ENCODE results near the gene EPHA4. TPM values are rescaled to one million over a fixed set of nuclear protein-coding genes. Genes with fewer than 3 reads are reported as not detected.

The EPHA4 gene
- total RNA-seq, 2 donors from 2014 or later: 8.9 to 17.1 TPM

DNA sequence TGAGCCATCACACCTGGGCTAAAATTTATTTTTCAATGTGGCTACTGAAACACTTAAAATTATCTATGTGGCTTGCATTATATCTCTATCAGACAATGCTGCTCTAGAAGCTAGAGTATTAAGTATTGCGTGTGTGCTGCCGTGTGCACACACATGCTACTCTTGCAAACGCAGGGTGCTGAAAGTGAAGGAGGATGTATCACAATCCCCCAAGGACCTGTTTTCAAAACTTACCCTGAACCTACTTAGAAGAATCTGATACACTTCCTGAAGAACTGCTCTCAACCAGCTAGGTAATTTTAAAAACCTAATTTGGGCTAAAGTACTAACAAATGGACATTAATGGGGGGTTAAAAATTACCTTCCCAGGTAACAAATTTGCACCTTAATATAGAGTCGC lies 66.5 kb downstream of the EPHA4 start:
- Histone ChIP-seq H3K36me3 (no peaks in the 10 kb centered on the region), H3K27me3 (no peaks in the 10 kb centered on the region), H3K9ac (ENCODE audit: low read depth in 2 of 2, low read length in 2 of 2) (no peak overlapping the region), H3K9me3 (no peaks in the 10 kb centered on the region), H3K4me1 (no peaks in the 10 kb centered on the region), H3K27ac (no peak overlapping the region), H3K4me3 (no peak overlapping the region)
- no peak for DNase-seq
- TF ChIP-seq, protein P1, sequence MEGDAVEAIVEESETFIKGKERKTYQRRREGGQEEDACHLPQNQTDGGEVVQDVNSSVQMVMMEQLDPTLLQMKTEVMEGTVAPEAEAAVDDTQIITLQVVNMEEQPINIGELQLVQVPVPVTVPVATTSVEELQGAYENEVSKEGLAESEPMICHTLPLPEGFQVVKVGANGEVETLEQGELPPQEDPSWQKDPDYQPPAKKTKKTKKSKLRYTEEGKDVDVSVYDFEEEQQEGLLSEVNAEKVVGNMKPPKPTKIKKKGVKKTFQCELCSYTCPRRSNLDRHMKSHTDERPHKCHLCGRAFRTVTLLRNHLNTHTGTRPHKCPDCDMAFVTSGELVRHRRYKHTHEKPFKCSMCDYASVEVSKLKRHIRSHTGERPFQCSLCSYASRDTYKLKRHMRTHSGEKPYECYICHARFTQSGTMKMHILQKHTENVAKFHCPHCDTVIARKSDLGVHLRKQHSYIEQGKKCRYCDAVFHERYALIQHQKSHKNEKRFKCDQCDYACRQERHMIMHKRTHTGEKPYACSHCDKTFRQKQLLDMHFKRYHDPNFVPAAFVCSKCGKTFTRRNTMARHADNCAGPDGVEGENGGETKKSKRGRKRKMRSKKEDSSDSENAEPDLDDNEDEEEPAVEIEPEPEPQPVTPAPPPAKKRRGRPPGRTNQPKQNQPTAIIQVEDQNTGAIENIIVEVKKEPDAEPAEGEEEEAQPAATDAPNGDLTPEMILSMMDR (IDR thresholded peaks at IDR 0.05): no peak
- intact Hi-C loops (cut with DNase I): no loop called here

DNA sequence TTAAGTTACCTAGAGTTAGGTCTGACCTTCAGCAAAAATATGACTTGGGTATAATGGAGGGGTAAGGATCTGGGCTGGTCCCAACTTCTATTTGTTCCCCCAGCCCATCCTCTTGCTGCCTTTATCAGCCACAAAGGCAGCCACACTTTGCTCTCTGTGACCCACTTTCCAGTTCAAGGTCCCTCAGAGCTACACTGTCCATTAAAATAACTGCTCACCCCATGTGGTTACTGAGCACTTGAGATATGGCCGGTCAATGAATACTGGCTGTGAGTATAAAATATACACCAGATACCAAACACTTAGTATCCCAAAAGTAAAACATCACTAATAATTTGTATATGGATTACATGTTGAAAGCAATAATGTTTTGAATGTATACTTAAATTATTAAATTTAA lies 67.2 kb downstream of the EPHA4 start:
- no peak overlapping the region for H3K4me3 ChIP-seq
- H3K27me3 ChIP-seq: no peaks in the 10 kb centered on the region
- H3K9ac ChIP-seq (ENCODE audit: low read depth in 2 of 2, low read length in 2 of 2): no peak overlapping the region
- no peaks in the 10 kb centered on the region for H3K36me3 ChIP-seq
- H3K9me3 ChIP-seq: no peaks in the 10 kb centered on the region
- no peak for DNase-seq
- H3K4me1 ChIP-seq: no peaks in the 10 kb centered on the region
- H3K27ac ChIP-seq: no peak overlapping the region
- TF ChIP-seq, protein P1 (IDR thresholded peaks at IDR 0.05): no peak
- intact Hi-C loops (cut with DNase I): loop anchor here (5.0 kb wide), 1 partner anchor 623 kb away; no protein-coding TSS in a partner anchor

DNA sequence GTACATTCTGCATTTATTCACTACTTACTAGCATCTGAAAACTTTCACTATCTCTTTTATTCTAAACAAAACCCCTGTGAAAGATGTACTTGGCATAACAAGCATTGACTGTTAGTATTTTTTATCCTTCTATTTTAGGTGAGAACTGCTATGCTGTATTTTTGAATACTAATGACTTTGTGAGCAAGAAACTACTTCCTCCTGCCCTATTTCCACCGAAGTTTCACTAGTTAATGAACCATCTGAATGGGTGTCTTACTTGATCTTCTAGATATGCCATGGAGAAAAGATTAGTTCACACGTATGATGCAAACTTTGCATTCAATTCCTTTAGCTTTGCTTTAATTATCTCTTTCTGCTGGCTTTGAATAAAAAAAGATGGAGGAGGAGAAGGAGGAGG lies 68.1 kb downstream of the EPHA4 start:
- H3K9ac ChIP-seq (ENCODE audit: low read depth in 2 of 2, low read length in 2 of 2): no peak overlapping the region
- intact Hi-C loops (cut with DNase I): loop anchor here (5.0 kb wide), 1 partner anchor 622 kb away; no protein-coding TSS in a partner anchor
- no peaks in the 10 kb centered on the region for H3K4me1 ChIP-seq
- no peaks in the 10 kb centered on the region for H3K9me3 ChIP-seq
- no peaks in the 10 kb centered on the region for H3K36me3 ChIP-seq
- TF ChIP-seq, protein P1 (IDR thresholded peaks at IDR 0.05): no peak
- no peaks in the 10 kb centered on the region for H3K27me3 ChIP-seq
- no peak for DNase-seq
- no peak overlapping the region for H3K4me3 ChIP-seq
- no peak overlapping the region for H3K27ac ChIP-seq

DNA sequence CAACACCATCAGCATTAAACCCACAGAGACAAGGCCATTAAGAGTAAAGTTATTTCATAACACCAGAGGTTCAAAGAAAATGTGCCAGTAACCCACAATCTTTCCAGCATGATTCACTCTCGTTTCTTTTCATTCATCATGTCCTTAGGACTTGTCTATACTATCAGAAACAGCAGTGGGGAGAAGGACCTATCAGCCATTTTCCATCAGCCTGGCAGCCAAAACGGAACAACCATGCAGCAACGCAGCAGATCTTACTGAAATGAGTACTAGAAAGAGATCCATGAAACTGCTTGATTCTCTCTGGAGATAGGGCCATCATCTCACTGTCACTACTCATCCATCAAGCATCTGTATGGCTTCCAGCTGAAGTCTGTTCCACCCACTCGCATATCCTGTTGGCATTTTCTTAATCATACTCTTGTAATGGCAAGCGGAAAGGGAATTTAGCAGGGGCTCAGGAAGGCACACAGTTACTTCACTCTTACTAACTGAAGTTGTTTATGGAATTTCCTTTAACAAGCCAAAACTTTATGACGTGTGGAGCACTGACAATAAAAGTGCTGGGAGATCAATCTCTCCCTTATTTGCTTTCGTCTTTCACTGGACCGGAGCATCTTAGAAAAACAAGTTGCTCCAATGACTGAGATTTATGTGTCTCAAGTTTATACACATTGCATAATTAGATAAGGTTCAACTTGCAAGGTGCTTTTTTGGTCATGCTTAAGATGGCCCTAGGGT lies 69.7 kb downstream of the EPHA4 start:
- Histone ChIP-seq H3K9ac (ENCODE audit: low read depth in 2 of 2, low read length in 2 of 2) (no peak overlapping the region), H3K9me3 (no peaks in the 10 kb centered on the region), H3K27me3 (no peaks in the 10 kb centered on the region), H3K4me1 (no peaks in the 10 kb centered on the region), H3K27ac (no peak overlapping the region), H3K4me3 (no peak overlapping the region), H3K36me3 (no peaks in the 10 kb centered on the region)
- no peak for DNase-seq
- TF ChIP-seq, protein P1 (IDR thresholded peaks at IDR 0.05): no peak
- intact Hi-C loops (cut with DNase I): loop anchor here (5.0 kb wide), 1 partner anchor 620 kb away; no protein-coding TSS in a partner anchor

DNA sequence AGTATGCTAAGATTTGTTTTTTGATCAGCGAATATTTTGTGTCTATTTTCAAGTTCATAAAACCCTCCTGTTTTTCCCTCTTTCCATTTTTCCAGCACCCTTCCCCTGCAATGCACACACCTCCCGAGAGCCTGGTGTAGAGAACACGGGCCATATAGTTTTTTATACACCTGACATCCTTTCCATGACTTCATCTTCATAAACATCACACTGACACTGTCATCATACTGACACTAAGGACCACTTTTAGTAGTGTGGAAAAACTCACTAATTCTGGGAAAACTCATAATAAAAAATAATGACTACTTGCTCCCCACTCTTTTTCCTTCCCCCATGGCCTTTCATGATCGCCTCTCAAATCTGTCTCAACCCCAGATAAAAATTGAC lies 70.2 kb downstream of the EPHA4 start:
- no peak overlapping the region for H3K9ac ChIP-seq (ENCODE audit: low read depth in 2 of 2, low read length in 2 of 2)
- no peak overlapping the region for H3K4me3 ChIP-seq
- DNase-seq: no peak
- TF ChIP-seq, protein P1 (IDR thresholded peaks at IDR 0.05): no peak
- no peak overlapping the region for H3K27ac ChIP-seq
- H3K27me3 ChIP-seq: no peaks in the 10 kb centered on the region
- no peaks in the 10 kb centered on the region for H3K9me3 ChIP-seq
- no peaks in the 10 kb centered on the region for H3K36me3 ChIP-seq
- H3K4me1 ChIP-seq: no peaks in the 10 kb centered on the region
- intact Hi-C loops (cut with DNase I): loop anchor here (5.0 kb wide), 1 partner anchor 620 kb away; no protein-coding TSS in a partner anchor
